ENCODE data around the gene MYH11.

- no peak for TF ChIP-seq POLR2AphosphoS5 (IDR thresholded peaks at IDR 0.05; ENCODE audit: borderline replicate concordance, low read depth, low read length)
- TF ChIP-seq EZH2 (IDR thresholded peaks at IDR 0.05): no peak
- no peak for TF ChIP-seq FOXP2 (optimal IDR thresholded peaks at IDR 0.05; ENCODE audit: control extremely low read depth, extremely low read length, insufficient read depth)
Measured at GRCh38 chr16:15853021-15853420, 3.8 kb downstream of the MYH11 start.
